ENCODE measurements around the gene FSIP1.

Gene FSIP1

GRCh38 chr15:39752991-39753390 lies 29.6 kb downstream of the FSIP1 start:
- no peak for DNase-seq

DNA sequence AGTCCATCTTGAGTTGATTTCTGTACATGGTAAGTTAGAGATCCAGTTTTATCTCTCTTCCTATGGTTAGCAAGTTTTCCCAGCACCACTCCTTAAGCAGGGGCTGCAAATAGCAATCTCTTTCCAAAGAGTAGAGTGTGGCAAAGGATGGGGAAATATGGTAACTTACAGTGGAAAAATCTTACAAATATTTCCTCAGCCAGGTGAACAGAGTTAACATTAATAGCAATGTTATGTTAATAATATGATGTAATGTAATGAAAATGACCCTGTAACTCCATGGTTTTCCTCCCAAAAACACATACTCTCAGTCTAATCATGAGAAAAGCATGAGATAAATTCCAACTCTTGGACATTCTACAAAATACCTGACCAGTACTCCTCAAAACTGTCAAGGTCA lies 30.4 kb downstream of the FSIP1 start:
- DNase-seq = no peak

GRCh38 chr15:39748276-39748675 lies 34.4 kb downstream of the FSIP1 start:
- no peak for DNase-seq

DNA sequence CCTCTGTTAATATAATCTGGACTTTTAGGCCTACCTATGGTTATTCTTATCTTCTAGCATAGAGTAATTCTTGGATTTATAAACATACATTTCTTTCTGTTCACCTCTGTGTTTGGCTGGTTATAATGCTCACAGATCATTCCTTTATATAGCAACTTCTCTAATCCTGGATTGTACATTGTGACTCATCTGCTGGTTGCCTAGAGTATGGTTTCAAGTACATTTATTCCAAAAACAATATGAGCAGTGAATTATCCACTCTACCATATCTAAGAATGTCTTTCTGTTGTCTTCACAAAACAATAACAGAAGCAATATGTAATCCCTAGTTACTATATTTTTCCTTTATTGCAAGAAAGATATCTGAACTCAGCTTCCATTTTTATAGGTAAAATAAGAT lies 35.3 kb downstream of the FSIP1 start:
- no peak for DNase-seq

DNA sequence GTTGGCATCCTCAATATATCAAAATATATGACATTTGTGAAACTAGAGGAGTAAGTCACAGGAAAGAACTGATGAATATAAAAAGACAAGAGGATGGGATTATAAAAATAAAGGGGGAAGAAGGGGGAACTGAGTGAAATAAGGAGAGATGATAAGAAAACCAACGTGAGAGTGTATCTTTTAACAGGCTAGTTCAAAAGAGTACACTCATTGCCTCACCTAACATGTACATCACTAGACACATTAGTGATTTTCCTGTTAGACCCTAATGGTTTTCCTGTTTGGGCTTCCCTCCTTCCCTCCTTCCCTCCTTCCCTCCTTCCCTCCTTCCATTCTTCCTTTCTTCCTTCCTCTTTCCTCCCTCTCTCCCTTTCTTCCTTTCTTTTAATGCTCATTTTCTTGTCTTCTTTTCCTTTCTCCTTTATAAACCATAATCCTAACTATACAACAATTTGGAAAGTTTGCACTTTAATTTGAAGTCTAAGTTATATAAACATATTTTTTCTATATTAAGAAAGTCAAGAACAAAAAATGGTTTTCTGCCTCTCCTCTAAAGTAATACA lies 35.8 kb downstream of the FSIP1 start:
- no peak for DNase-seq

DNA sequence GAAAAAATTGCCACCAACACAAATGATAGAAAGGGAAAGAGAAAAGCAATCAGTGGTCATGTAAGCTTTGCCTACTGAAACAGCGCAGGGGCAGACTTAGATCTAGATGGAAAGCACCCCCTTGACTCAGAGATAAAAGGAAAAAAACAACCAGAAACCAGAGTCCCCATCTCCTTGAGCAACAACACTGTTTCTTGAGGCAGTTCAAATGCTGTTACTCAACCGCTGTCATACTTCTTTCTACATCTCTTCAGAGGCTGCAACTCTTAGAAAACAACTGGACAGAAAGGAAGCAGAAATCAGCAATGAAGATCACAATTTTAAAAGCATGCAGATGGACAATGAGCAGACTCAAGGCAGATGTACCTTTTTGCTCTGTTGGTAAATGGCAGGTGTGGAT lies 36.5 kb downstream of the FSIP1 start:
- DNase-seq = no peak

DNA sequence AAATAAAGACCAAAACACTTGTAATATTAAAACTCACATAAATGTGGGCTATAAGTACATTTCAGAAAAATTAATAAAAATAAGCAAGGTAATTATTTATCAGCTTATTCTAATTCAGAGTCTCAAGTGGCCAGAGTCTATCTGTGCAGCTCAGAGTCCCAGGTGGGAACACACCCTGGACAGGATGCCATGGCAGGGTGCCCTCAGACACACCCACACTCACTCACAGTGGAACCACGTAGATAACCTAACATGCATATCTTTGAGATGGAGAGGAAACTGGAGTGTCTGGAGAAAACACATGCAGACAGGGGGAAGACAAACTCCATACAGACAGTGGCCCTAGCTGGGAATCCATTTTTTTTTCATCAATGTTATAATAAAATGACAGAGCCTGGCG lies 37.2 kb downstream of the FSIP1 start:
- no peak for DNase-seq

DNA sequence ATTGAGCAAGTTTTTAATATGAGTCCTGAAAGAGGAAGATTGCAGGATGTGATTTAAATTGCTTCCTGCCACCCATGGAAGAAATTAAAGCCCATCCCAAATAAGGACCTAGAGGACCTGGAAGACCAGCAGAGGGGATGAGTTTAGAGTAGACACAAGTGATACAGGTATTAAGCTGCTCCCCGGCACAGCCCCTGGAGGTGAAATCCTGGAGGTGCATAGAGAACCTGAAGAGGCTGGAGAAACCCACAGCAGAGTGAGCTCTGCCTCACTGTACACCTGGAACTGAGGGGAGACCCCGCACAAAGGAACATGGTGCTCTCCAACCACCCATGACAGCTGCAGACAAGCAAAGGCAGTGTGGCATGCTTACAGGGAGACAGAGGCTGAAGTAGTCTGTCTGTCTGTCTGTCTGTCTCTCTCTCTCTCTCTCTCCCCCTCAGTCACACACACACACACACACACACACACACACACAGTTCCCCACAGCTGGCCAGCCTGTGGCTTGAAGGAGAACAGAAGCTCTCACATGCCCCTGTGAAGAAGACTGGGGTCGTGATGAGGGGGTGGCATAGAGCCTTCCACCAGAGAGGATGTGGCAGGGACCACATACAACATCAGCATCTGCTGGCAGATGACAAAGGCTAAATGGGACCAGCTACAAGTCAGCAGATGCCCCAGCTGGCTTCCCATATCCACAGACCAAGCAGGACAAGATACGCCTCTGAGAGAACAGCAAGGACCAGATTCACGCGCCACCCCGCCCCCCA lies 38.1 kb downstream of the FSIP1 start:
- DNase-seq = no peak

DNA sequence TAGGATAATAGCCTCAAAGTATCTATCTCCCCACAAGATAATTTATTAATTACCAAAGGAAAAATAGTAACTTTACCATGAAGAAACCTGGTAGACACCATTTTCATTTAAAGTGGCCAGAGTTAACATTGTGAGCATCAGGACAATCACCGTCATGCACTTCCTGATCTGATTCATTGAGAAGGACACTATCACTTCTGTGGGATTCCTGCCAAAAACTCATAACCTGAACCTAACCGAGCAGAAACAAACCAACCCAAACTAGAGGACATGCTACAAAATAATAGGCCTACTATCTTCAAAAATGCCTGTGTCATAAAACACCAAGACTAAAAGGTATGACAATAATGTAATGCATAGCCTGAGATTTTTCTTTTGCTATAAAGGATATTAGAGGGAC lies 39.0 kb downstream of the FSIP1 start:
- no peak for DNase-seq

GRCh38 chr15:39741258-39741657 lies 41.4 kb downstream of the FSIP1 start:
- DNase-seq = no peak

DNA sequence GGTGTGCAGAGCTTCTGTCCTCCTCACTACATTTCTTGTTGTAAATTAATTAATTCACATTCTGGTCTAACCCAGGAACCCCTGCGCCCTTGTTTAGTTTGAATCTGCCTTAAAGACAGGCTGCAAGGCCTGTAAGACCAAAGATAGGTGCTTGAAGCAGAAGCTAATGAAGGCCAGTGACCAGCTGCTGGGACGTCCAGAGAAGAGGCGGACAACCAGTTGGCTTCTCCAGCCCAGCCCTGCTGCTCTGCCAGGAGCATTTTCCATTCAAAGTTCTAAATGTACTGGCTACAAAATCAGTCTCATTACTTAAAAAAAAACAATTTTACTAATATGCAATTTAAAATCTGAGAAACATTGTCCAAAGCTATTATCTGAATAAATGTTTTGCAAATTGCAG lies 43.6 kb downstream of the FSIP1 start:
- no peak for DNase-seq

DNA sequence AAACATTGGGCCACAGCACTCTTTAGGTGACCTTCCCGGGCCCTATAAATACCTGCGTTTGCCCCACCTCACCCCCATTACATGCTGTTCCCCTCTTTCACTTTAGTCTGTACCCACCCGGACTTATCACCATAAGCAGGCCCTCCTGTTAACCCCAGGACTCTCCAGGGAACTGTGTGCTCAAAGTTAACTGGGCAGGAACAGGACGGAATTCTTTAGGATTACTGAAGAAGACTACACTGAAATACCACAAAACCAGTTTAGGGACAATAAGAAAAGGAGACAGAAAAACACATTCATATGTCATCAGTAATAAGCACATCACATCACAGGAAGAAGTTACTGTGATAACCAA lies 45.5 kb downstream of the FSIP1 start:
- no peak for DNase-seq

- DNase-seq = no peak
Observed at GRCh38 chr15:39736412-39737195, 46.0 kb downstream of the FSIP1 start.

DNA sequence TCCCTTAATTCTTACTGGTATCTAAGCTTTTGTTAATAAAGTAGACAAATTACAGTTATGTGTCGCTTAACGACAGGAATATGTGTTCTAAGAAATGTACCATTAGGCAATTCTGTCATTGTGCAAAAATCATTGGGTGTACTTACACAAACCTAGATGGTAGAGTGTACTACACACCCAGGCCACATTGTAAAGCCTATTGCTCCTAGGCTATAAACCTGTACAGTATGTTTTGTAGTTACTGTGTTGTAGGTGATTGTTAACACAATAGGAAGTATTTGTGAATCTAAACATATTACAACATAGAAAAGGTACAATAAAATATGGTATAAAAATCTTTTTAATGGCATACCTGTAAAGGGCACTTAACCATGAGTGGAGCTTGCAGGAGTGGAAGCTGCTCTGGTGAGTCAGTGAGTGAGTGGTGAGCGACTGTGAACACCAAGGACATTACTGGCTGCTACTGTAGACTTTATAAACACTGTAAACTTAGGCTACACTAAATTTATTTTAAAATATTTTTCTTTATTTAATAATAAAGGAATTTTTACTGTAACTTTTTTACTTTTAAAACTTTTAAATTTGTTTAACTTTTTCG lies 47.4 kb downstream of the FSIP1 start:
- no peak for DNase-seq

DNA sequence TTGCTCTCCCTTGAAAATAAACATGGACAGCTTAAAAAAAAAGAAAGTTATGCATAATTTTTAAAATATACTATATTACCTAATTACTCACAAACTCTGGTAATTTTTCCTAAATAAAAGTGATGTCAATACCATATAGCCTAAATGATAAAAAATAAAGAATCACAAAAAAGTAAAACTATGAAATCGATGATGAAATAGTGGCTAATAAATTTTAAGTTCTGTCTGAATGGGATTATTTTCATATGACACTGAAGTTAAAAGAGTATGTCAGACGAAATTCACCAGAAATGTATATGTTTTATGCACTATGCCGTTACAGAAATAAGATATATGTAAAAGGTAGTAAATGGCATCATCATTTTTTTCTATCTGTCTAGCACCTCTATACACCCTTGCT lies 51.4 kb downstream of the FSIP1 start:
- no peak for DNase-seq

DNA sequence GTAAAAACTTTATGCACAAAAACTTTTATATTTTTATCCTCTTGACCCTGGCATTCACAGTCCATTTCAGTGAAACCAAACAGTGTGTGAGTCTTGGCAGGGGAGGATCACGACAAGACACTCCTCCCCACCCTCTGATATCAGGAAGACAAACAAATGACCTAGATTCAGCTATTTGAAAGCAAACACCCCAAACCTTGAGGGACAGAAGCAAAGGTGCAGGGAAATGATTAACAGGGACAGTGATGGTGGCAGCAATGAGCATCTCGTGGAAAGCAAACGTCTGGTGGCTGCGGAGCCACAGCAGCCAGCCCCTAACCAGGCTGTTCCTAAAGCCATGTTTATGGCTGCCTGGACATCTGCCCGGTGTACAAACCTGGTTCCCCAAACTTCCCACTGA lies 52.1 kb downstream of the FSIP1 start:
- DNase-seq = no peak

DNA sequence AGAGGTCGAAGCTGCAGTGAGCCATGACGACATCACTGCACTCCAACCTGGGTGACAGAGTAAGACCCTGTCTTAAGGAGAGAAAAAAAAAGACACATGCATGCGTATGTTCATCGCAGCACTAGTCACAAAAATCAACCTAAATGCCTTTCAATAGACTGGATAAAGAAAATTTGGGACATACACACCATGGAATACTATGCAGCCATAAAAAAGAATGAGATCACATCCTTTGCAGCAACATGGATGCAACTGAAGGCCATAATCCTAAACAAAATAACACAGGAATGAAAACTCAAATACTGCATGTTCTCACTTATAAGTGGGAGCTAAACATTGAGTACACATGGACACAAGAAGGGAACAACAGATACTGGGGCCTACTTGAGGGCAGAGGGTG lies 53.1 kb downstream of the FSIP1 start:
- DNase-seq = no peak

DNA sequence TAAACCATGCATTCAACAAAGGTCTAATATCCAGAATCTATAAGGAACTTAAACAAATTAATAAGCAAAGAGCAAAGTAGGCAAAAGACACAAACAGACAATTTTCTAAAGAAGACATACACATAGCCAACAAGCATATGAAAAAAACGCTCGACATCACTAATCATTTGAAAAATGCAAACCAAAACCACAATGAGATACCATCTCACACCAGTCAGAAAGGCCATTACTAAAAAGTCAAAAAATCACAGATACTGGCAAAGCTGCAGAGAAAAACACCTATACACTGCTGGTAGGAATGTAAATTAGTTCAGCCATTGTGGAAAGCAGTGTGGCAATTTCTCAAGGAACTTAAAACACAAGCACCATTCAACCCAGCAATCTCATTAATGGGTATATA lies 53.8 kb downstream of the FSIP1 start:
- DNase-seq = no peak

DNA sequence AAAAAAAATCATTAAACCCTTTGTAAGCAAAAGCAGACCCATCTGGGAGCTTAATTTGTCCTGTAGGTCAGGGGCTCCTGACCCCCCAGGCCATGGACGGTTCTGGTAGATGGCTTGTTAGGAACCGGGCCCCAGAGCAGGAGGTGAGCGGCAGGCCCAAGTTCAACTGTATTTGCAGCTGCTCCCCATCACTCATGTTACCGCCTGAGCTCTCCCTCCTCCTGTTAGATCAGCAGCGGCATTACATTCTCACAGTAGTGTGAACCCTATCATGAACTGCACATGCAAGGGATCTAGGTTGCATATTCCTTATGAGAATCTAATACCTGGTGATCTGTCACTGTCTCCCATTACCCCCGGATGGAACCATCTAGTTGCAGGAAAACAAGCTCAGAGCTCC lies 60.7 kb downstream of the FSIP1 start:
- no peak for DNase-seq

GRCh38 chr15:39720621-39721611 lies 61.7 kb downstream of the FSIP1 start:
- DNase-seq = no peak

- no peak for DNase-seq
Observed at GRCh38 chr15:39720081-39720480, 62.6 kb downstream of the FSIP1 start.

GRCh38 chr15:39719109-39719508 lies 63.5 kb downstream of the FSIP1 start:
- no peak for DNase-seq

DNA sequence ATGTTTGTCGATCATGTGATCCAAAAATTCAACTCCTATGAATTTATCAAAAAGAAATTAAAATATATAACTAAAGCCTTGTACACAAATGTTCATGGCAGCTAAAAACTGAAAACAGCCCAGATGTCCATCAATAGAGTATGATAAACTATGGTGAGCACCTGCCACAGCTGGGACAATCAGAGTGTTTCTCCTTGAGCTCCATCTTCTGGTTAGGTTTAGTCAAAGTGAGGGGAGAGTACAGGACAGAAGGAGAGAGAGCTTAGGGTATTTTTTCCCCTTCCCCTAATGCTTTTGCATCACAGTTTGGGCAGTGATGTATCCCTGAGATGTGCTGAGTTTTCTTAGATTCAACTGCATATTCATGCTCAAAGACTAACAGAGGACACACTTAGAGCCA lies 65.5 kb downstream of the FSIP1 start:
- no peak for DNase-seq

Measured in activated T-cell treated with anti-CD3 and anti-CD28 coated beads for 4 hours (primary cell).